ENCODE measurements around the gene RSPH1.
A peak's percentile ranks its signal among the peaks of the same experiment; 100 is the strongest.

Gene RSPH1

DNA sequence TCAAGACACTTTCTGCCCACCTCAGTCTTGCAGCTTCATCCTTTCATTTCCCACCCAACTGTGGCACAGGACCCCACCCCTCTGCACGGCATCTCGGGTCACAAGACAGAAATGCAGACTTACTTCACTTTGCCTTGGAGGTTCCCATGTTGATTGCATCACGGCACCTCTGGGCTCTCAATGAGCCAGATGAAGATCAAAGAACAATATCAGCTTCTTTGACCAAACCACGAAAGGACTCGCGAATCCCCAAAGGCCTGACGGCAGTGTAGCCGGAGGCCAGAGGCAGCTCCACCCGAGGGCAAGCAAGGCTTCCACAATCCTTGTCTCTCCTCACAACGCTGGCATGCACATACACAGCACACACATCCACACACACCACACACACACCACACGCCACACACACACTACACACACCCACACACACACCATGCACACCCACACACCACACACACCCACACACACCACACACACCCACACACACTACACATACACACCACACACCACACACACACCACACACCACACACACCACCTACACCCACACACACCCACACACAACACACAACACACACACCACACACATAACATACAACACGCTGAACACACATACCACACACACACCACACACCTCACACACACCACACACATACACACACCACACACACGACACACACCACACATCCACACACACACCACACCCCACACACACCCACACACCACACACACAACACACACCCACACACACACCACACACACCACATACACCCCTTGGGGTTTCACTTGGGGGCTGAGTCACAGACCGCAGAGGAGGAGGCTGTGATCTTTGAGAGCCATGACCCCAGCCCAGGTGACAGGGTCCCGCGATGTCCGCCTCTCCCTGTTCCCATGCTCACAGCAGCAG is 56.5 kb downstream of the RSPH1 start:
- no peak for DNase-seq (ENCODE audit: low read depth, low spot score)
- no peak overlapping the region for H3K4me3 ChIP-seq (ENCODE audit: low read length)

DNA sequence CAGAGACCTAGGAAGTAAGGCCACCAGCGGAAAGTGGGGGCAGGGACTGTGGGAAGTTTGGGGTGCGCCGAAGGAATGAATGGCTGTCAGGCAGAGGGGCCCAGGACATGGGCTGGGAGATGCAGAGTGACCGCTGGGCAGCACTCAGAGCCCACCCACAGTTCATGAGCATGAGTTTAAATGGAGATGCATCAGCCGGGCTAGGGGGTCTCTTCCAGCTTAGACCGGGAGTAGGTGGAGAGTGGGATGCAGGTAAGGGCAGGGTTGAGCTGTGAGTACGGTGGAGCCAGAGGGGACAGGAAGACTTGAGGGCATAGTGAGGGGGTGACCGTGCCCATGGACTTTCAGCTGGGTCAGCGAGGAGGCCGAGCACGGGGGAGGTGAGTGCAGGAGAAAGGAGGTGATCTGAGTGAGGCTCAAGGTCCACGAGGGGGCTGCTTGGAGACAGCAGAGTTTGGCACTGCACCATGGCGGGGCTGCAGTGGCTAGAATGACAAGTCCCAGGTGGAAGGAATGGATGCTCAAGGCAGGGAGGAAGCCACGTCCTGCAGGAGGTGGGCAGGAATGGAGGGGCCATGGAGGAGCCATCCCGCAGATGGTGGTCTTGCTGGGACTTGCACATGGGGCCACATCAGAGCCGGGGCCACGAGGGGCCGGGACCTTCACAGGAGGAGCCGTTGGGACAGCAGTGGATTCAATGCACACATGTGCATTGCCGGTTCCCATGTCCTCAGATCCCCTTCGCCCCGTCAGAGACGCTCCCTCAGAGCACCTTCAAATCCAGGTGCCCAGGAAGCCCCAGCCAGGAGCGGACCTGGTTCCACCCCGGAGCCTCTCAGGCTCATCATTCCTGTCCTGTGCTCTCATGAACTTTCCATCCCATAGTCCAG is 57.5 kb downstream of the RSPH1 start:
- no peak for DNase-seq (ENCODE audit: low read depth, low spot score)
- no peak overlapping the region for H3K4me3 ChIP-seq (ENCODE audit: low read length)

- DNase-seq (ENCODE audit: low read depth, low spot score), result no peak
- no peak overlapping the region for H3K4me3 ChIP-seq (ENCODE audit: low read length)
These were observed 58.2 kb downstream of the RSPH1 start for GRCh38 chr21:42437786-42438185.

DNA sequence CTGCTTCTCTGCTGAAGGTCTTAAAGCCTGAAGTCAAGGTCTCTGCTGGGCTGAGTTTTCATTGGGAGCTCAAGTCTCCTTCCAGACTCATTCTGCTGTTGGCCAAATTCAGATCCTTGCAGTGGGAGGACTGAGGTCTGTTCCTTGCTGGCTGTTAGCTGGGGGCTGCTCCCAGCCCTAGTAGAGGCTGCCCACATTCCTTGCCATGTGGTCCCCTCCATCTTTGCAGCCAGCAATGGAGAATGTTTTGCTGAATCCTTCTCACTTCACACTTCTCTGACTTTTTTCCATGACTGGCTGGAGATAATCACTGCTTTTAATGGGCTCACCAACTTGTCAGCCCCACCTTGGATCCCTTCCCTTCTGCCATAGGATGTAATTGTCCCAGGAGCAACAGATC is 59.1 kb downstream of the RSPH1 start:
- no peak for DNase-seq (ENCODE audit: low read depth, low spot score)
- no peak overlapping the region for H3K4me3 ChIP-seq (ENCODE audit: low read length)

DNA sequence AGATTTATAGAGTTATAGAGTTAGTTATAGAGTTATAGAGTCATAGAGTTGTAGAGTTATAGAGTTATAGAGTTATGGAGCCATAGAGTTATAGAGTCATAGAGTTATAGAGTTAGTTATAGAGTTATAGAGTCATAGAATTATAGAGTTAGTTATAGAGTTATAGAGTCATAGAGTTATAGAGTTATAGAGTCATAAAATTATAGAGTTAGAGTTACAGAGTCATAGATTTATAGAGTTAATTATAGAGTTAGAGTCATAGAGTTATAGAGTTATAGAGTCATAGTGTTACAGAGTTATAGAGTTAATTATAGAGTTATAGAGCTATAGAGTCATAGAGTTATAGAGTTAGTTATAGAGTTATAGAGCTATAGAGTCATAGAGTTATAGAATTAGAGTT is 60.2 kb downstream of the RSPH1 start:
- H3K4me3 ChIP-seq (ENCODE audit: low read length), result no peak overlapping the region
- no peak for DNase-seq (ENCODE audit: low read depth, low spot score)

DNA sequence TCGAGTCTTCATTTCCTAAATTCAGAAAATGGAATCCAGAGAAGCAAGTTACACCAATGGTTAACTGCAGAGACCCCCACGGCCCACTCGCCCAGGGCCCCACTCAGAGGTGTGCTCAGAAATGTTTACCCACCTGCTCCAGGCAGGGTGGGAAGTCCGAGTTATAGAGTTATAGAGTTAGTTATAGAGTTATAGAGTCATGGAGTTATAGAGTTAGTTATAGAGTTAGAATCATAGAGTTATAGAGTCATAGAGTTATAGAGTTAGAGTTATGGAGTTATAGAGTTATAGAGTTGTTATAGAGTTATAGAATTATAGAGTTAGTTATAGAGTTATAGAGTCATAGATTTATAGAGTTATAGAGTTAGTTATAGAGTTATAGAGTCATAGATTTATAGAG is 60.6 kb downstream of the RSPH1 start:
- H3K4me3 ChIP-seq (ENCODE audit: low read length), result no peak overlapping the region

DNA sequence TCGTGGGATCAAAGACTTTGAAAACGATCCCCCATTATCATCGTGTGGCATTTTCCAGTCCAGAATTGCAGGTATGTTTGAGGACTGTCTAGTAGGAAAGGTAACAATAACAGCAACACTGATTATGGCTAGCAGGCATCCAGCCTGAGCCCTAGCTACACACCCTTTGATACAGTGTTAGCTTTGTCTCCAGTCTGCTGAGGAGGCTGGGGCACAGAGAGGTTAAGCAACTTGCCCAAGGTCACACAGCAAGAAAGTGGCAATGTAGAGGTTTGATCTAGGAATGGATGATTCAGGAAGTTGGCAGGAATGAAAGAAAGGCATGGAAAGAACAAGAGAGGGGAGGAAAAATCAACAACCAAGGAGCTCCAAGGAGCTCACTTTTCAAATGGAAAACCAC is 61.1 kb downstream of the RSPH1 start:
- H3K4me3 ChIP-seq (ENCODE audit: low read length), result no peak overlapping the region
- no peak for DNase-seq (ENCODE audit: low read depth, low spot score)

More for the DNA sequence above, 60.6 kb downstream of the RSPH1 start:
- no peak for DNase-seq (ENCODE audit: low read depth, low spot score)

GRCh38 chr21:42433946-42434551 is 62.0 kb downstream of the RSPH1 start:
- no peak for DNase-seq (ENCODE audit: low read depth, low spot score)

GRCh38 chr21:42432695-42433094 is 63.3 kb downstream of the RSPH1 start:
- DNase-seq (ENCODE audit: low read depth, low spot score), result no peak
- no peak overlapping the region for H3K4me3 ChIP-seq (ENCODE audit: low read length)

More at GRCh38 chr21:42433946-42434551, 62.0 kb downstream of the RSPH1 start:
- no peak overlapping the region for H3K4me3 ChIP-seq (ENCODE audit: low read length)

- DNase-seq (ENCODE audit: low read depth, low spot score), result no peak
- no peak overlapping the region for H3K4me3 ChIP-seq (ENCODE audit: low read length)
These were observed 64.8 kb downstream of the RSPH1 start for GRCh38 chr21:42431196-42431595.

DNA sequence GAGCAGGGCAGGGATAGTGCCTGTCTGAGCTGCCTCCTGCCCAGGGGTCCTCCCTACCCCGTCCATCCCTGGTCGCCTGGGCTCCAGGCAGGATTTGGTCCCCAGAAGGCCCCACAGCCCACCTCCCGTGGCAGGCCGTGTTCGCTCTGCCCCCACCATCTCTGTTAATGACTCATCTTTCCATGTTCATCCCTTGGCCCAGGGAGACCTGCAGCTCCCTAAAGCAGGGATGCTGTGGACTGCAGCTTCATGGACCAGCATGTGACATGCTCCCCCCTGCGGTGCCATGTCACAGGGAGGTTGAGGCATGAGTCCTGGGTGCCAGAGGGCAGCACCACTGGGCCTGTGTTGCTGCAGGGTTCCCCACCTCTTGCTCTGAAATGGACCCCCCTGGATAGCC is 65.5 kb downstream of the RSPH1 start:
- no peak for DNase-seq (ENCODE audit: low read depth, low spot score)
- H3K4me3 ChIP-seq (ENCODE audit: low read length), result no peak overlapping the region

- DNase-seq (ENCODE audit: low read depth, low spot score), result no peak
These were observed 66.2 kb downstream of the RSPH1 start for GRCh38 chr21:42429856-42430255.

DNA sequence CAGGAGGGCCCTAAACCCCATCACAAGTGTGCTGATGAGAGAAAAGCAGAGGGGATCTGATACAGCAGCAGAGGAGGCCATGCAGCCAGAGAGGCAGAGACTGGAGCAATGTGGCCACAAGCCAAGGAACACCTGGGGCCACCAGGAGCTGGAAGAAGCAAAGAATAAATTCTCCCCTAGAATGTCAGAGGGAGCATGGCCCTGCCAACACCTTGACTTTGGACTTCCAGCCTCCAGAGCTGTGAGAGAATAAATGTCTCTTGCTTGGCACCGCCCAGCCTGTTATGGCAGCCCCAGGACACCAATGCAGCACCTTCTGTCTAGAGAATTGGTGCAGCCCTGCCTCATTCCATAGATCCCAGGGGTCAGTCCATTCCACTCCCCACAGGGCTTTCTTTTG is 67.0 kb downstream of the RSPH1 start:
- H3K4me3 ChIP-seq (ENCODE audit: low read length), result no peak overlapping the region
- DNase-seq (ENCODE audit: low read depth, low spot score), result no peak

More at GRCh38 chr21:42429856-42430255, 66.2 kb downstream of the RSPH1 start:
- H3K4me3 ChIP-seq (ENCODE audit: low read length), result no peak overlapping the region

DNA sequence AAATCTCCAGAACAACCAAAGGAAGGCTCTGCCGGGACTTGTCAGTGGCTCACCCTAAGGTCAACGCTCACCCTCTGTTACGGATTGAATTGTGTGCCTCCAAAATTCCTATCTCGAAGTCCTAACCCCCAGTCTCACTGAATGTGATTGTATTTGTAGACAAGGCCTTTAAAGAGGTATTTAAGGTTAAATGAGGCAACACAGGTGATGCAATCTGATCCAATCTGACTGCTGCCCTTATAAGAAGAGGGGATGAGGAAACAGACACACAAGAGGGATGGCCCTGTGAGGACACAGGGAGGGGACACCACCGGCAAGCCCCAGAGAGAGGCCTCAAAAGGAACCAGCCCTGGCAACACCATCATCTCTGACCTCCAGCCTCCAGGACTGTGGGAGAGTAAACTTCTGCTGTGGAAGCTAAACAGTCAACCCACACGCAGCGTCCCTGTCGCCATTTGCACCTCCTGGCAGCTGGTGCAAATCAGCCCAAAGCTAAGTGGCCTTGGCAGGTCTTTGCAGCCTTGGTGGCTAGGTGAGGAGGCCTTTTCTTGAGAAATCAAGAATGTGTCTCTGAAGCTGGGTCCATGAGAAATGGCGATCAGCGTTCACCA is 68.1 kb downstream of the RSPH1 start:
- no peak overlapping the region for H3K4me3 ChIP-seq (ENCODE audit: low read length)
- DNase-seq (ENCODE audit: low read depth, low spot score), result no peak

- no peak for DNase-seq (ENCODE audit: low read depth, low spot score)
- H3K4me3 ChIP-seq (ENCODE audit: low read length), result no peak overlapping the region
These were observed 69.0 kb downstream of the RSPH1 start for GRCh38 chr21:42426876-42427480.

- no peak overlapping the region for H3K4me3 ChIP-seq (ENCODE audit: low read length)
- DNase-seq (ENCODE audit: low read depth, low spot score), result no peak
These were observed 69.6 kb downstream of the RSPH1 start for GRCh38 chr21:42426424-42426823.

GRCh38 chr21:42425591-42425990 is 70.4 kb downstream of the RSPH1 start:
- peak; percentile 54 for DNase-seq (ENCODE audit: low read depth, low spot score)
- H3K4me3 ChIP-seq (ENCODE audit: low read length), result peak overlapping the region; percentile 33

DNA sequence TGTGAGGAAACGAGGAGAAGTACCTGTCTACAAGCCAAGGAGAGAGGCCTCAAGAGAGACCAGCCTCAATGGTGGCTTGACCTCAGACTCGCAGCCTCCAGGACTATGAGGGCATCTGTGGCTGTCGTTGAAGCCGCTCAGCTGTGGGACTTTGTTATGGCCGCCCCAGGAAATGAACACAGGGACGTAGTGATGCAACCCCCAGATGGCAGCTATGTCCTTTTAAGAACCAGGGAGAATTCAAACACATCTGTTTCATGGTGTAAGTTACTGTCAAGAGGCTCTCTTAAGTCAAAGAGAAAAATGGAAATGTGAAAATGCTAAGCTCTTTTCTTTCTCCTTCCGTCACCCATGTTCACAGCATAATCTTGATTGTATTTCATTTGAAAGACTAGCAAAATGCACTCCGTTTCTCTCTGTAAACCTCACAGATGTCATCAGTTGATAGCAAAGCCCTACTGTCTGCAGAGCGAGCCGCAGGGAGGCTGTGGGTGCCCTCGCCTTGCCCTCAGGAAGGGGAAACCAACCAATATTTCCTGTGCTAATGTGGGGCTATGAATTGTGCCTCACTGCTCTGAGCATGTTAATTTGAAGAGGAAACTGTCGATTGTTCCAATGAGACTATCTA is 71.0 kb downstream of the RSPH1 start:
- H3K4me3 ChIP-seq (ENCODE audit: low read length), result peak overlapping the region; percentile 44
- DNase-seq (ENCODE audit: low read depth, low spot score), result peak; percentile 97
